Measurements from ENCODE around the gene DHX35.
A peak's percentile ranks its signal among the peaks of the same experiment; 100 is the strongest.

DHX35 gene, protein sequence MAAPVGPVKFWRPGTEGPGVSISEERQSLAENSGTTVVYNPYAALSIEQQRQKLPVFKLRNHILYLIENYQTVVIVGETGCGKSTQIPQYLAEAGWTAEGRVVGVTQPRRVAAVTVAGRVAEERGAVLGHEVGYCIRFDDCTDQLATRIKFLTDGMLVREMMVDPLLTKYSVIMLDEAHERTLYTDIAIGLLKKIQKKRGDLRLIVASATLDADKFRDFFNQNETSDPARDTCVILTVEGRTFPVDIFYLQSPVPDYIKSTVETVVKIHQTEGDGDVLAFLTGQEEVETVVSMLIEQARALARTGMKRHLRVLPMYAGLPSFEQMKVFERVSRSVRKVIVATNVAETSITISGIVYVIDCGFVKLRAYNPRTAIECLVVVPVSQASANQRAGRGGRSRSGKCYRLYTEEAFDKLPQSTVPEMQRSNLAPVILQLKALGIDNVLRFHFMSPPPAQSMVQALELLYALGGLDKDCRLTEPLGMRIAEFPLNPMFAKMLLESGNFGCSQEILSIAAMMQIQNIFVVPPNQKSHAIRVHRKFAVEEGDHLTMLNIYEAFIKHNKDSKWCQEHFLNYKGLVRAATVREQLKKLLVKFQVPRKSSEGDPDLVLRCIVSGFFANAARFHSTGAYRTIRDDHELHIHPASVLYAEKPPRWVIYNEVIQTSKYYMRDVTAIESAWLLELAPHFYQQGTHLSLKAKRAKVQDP

DNA sequence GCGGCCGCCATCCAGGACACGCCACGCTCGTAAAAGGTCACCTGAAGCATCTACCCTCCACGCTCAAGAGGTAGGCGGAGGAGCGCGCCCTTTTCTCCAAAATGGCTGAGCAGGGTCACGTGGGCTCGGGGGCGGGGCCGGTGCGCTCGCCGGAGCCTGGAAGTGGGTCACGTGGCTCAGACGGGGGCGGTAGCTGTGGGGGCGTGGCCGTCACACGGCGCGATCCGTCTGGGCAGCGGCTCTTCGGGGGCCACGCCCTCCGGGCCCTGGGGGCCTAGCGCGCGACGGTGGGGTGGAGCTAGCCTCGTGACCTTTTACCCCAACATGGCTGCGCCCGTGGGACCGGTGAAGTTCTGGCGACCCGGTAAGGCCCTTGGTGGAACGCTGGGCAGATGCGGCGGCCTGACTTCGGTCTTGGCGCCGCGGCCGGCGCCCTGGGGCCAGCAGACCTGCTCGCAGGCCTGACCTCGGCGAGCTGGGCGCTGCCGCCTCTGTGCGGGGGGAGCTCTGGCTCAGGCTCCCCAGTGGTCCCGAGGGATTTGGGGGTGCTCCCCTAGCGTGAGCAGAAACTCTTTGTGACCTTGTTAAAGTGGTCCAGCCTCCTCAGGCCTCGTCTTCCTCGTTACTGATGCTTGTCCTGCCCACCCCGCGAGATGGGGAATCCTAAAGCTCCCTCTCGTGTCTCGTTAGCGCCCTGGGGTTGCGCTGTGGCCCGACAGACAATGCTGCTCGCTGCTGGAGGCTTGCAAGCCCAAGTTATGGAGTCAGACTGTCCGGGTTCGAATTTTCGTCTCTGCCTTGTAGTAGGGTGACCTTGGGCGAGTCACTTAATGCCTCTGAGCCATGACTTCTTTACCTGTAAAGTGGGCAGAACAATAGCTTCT is at the start of gene DHX35:
DHX35 (plus strand) TSS at position 301 of the 884 bp plus-strand sequence; CDS start at position 325, 24 bp downstream.
- peak within 1 kb of the TSS; percentile 86 for H3K4me3 ChIP-seq (ENCODE audit: low read length)
- TF ChIP-seq ZNF274 (IDR thresholded peaks at IDR 0.05; ENCODE audit: low read depth, low read length) = no peak

DNA sequence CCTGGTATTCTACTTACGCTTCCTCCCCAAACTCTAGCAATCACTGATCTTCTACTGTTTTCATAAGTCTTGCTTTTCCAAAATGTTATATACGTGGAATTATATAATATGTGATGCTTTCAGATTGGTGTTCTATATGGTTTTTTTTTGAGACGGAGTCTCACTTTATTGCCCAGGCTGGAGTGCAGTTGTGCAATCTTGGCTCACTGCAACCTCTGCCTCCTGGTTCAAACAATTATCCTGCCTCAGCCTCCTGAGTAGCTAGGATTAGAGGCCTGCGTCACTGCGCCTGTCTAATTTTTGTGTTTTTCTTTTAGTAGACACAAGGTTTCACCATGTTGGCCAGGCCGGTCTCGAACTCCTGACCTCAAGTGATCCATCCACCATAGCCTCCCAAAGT is 46.8 kb upstream of the DHX35 start:
- no peak for TF ChIP-seq ZNF274 (IDR thresholded peaks at IDR 0.05; ENCODE audit: low read depth, low read length)
- H3K4me3 ChIP-seq (ENCODE audit: low read length) = no peak overlapping the region

DNA sequence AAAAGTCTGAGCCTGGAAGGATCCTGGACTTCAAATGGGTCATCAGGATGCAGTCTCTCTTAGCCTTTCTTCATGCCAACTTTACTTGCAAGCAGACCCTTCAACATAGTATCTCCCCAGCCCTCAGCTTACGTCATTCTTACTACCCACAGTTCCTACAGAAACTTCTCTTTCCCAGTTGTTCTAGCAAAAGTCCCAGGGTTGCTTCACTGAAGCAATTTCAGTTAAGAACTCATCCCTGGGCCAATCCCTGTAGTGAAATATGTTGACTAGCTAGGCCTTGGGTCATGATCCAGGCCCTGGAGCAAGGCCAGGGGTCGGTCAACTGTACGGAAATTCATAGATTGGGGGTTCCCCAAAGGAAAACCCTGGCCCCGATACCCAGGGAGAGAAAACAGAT is 44.5 kb upstream of the DHX35 start:
- H3K4me3 ChIP-seq (ENCODE audit: low read length) = no peak overlapping the region
- no peak for TF ChIP-seq ZNF274 (IDR thresholded peaks at IDR 0.05; ENCODE audit: low read depth, low read length)

DNA sequence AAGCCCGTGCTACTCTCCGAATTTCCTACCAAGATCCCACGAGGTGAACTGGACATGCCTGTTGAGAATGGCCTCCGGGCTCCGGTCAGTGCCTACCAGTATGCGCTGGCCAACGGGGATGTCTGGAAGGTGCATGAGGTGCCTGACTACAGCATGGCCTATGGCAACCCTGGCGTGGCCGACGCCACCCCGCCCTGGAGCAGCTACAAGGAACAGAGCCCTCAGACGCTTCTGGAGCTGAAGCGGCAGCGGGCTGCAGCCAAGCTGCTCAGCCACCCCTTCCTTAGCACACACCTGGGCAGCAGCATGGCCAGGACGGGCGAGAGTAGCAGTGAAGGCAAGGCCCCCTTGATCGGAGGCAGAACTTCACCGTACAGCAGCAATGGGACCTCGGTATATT is 44.0 kb upstream of the DHX35 start:
- no peak for TF ChIP-seq ZNF274 (IDR thresholded peaks at IDR 0.05; ENCODE audit: low read depth, low read length)
- H3K4me3 ChIP-seq (ENCODE audit: low read length) = no peak overlapping the region

DNA sequence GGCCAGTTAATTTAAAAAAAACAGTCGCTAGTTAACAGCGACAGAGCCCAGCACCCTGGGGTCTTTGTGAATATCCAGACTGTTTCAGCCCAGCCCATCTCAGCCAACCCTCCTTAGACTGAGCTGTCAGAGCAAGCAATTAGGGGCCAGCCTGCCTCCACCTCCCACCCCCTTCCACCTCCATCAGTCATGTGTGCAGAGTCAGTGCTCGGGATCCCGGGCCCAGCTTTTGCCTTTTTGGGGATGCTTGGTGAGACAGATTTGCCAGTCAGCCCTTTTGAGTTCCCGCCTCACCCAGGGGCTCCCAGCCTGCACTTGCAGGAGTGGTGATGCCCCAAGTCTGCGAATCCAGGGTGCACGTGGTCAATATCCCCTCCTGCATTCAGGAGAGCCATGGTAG is 42.5 kb upstream of the DHX35 start:
- TF ChIP-seq ZNF274 (IDR thresholded peaks at IDR 0.05; ENCODE audit: low read depth, low read length) = no peak

DNA sequence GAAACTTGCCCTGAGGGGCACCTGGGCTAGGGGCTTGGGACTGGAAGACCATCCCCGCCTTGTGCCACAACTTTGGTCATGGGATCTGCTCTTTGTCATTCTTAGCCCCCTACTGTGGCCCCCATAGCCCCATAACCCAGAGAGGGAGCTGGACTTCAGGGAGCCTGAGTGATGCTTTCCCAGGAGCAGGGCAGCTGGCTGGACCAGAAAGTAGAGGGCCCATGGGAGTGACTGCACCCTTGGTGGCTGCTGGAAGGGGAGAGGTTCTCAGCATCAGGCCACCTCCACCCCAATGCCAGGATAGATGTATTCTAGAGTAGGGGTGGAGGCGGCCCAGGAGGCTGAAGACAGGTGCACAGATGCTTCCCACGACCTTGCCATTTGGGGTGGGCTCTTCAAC is 41.7 kb upstream of the DHX35 start:
- no peak overlapping the region for H3K4me3 ChIP-seq (ENCODE audit: low read length)
- TF ChIP-seq ZNF274 (IDR thresholded peaks at IDR 0.05; ENCODE audit: low read depth, low read length) = no peak

More for the DNA sequence above, 42.5 kb upstream of the DHX35 start:
- H3K4me3 ChIP-seq (ENCODE audit: low read length) = no peak overlapping the region

DNA sequence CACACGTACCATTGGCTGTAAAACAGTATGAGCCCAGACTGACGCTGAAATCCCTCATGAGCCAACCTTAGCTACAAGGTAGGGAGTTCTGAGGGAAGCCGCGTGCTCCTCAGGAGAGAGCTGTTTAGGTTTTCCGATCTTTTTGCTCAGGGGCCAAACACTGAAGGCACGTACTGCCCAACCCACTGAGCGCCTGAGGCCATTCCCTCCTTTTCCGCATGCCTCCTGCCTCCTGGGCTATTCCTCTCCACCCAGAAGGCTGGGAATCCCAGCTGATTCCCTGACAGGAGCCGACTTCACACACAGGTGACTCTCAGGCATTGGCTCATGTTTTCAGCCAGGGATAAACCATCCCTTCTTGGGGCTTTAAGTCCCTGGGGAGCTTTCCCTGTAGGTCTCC is 41.3 kb upstream of the DHX35 start:
- no peak for TF ChIP-seq ZNF274 (IDR thresholded peaks at IDR 0.05; ENCODE audit: low read depth, low read length)
- H3K4me3 ChIP-seq (ENCODE audit: low read length) = no peak overlapping the region

DNA sequence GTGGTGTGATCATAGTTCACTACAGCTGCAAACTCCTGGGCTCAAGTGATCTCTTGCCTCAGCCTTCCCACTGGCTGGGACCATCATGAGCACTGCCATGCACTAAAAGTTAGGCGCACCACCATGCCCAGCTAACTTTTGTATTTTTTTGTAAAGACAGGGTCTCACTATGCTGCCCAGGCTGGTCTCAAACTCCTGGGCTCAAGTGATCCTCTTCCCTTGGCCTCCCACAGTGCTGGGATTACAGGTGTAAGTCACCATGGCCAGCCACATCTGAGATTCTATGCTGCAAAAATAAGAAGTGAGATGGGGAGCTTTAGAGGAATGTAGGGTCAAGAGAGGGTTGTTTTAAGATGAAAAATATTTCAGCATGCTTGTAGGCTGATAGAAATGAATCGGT is 37.4 kb upstream of the DHX35 start:
- no peak for TF ChIP-seq ZNF274 (IDR thresholded peaks at IDR 0.05; ENCODE audit: low read depth, low read length)

DNA sequence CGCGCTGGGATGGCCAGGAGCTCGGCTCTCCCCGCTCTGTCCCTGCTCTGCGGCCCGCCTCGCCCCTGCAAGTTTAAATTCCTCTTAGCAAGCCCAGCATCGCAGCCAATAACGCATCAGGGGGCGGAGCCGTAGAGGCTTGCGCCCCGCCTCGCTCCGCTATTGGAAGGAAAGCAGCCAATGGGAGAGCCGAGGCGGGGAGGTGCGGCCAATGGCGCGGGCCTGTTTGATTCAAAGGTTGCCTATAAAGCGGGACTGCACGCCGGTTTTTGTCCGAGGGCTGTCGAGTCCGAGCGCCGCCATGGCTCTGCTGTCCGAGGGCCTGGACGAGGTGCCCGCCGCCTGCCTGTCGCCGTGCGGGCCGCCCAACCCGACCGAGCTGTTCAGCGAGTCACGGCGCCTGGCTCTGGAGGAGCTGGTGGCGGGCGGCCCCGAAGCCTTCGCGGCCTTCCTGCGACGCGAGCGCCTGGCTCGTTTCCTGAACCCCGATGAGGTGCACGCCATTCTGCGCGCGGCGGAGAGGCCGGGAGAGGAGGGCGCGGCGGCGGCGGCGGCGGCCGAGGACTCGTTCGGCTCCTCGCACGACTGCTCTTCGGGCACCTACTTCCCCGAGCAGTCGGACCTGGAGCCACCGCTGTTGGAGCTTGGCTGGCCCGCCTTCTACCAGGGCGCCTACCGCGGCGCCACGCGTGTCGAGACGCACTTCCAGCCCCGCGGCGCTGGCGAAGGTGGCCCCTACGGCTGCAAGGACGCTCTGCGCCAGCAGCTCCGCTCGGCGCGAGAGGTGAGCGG is 35.8 kb upstream of the DHX35 start, which contains the start of gene FAM83D:
FAM83D (plus strand) TSS at position 276 of the 792 bp plus-strand sequence; CDS start at position 302, 26 bp downstream.
- peak within 1 kb of the TSS; percentile 90 for H3K4me3 ChIP-seq (ENCODE audit: low read length)
- no peak for TF ChIP-seq ZNF274 (IDR thresholded peaks at IDR 0.05; ENCODE audit: low read depth, low read length)

More for the DNA sequence above, 37.4 kb upstream of the DHX35 start:
- H3K4me3 ChIP-seq (ENCODE audit: low read length) = no peak overlapping the region

DNA sequence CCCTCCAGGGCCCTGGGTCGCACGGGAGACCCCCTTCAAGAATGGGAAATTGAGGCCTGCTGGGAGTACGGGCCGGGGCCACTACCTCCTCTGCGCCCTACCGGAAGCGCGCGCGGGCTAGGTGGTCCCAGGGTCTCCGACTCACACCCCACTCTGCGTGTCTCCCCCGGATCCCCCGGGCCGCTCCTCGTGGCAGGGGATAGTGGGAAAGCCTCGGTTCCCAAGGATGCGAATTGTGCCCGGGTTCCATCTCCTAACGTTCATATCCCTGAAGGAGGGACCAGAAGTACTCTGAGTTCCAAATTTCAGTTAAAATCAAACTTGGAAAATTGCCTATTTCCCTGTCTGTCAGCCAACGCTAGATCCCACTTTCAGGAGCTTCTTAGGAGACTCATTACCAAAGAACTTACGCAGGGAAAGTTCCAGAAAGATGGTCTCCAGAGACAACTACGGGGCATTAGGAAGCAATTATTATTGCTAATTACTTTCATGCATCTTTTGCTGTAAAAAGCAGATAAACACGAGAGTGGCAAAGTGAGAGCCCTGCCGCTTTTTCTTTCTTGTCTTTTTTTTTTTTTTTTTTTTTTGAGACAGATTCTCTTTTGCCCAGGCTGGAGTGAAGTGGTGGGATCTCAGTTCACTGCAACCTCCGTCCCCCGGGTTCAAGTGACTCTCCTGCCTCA is 35.1 kb upstream of the DHX35 start:
- peak overlapping the region; percentile 90 for H3K4me3 ChIP-seq (ENCODE audit: low read length)
- no peak for TF ChIP-seq ZNF274 (IDR thresholded peaks at IDR 0.05; ENCODE audit: low read depth, low read length)

DNA sequence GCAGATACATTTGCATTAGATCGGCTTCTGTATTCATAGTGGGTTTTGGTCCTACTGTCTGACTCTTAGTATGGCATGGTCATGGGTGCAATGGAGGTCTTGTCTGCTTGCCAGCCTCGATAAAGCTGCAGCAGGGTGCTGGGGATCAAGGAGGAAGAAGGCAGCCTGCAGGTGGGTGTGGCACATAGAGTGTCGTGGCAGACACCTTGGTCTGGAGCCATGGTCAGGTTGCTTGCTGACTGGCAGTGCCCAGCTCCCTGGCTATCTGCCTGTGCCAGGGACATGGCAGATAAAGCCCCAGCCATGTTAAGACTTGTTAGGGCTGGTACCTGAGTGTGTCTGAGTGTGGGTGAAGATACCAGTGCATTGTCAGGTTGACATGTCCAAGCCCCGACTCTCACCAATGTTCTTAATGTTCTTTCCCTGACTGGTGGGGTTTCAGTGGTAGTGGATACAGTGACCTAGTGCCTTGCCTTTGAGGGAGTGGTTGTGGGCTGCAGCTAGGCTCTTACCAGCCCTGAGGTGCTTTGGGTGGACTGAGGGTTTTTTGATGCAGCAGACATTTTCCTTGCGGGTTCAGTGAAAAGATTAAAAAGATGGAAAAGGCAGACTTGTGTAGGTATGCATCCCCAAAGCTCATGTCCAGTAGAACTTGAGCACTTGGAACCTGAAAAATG is 34.1 kb upstream of the DHX35 start:
- H3K4me3 ChIP-seq (ENCODE audit: low read length) = peak overlapping the region; percentile 90; the same call in 1 of the 2 replicates
- TF ChIP-seq ZNF274 (IDR thresholded peaks at IDR 0.05; ENCODE audit: low read depth, low read length) = no peak

DNA sequence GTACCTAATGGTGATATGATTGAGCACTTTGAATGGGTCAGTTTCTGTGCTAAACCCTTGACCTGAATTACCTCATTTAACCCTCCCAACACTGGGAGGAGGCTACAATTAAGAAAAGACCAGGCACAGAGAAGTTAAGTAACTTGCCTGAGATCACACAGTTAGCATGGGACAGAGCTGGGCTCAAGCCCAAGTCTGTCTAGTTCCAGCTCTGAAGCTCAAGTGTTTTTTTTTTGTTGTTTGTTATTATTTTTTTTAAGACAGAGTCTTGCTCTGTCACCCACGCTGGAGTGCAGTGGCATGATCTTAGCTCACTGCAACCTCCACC is 31.9 kb upstream of the DHX35 start:
- TF ChIP-seq ZNF274 (IDR thresholded peaks at IDR 0.05; ENCODE audit: low read depth, low read length) = no peak

More for the DNA sequence above, 31.9 kb upstream of the DHX35 start:
- H3K4me3 ChIP-seq (ENCODE audit: low read length) = no peak overlapping the region
